GM12872 (cell line): Measurements from ENCODE around the gene PROCR.
A peak's percentile ranks its signal among the peaks of the same experiment; 100 is the strongest.

ENCODE experiments used
- CTCF ChIP-seq: IDR thresholded peaks from 3 replicates; pipeline ENCODE4 v1.5.1; 2011; ENCODE audit warnings: low read depth, mild to moderate bottlenecking, low read length, moderate library complexity; ENCODE audit not compliant: insufficient read depth

The PROCR gene

GRCh38 chr20:35134472-35134871 lies 37.4 kb upstream of the PROCR start:
- no peak for TF ChIP-seq CTCF

DNA sequence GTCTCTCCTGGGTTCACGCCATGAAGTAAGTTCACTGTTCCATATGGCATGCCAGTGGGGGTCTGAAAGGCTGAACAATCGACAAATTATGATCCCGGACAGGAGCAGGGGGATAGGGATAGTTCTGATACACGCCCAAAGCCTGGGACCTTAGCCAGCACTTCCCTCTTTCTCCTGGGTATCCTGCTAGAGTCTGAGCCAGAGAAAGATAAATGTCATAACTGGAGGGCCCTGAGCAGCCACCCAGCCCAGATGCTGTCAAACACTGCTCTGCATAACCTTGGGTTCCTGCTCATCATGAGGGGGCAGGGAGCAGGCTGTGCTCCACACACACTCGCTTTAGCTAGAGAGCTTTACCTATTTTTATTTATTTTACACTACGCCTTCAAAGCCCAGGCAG lies 37.0 kb upstream of the PROCR start:
- no peak for TF ChIP-seq CTCF

- TF ChIP-seq CTCF: no peak
Measured at GRCh38 chr20:35135867-35136586, 35.8 kb upstream of the PROCR start.

- no peak for TF ChIP-seq CTCF
Measured at GRCh38 chr20:35144694-35145093, 27.2 kb upstream of the PROCR start.

- TF ChIP-seq CTCF: peak; percentile 48; the same call in 2 of the 3 replicates
Measured at GRCh38 chr20:35145141-35145564, 26.7 kb upstream of the PROCR start.

- TF ChIP-seq CTCF: no peak
Measured at GRCh38 chr20:35146299-35146919, 25.5 kb upstream of the PROCR start.

- no peak for TF ChIP-seq CTCF
Measured at GRCh38 chr20:35146920-35147574, 24.8 kb upstream of the PROCR start, which contains the start of gene EDEM2. Gene EDEM2, minus strand, starts transcription at chr20:35147336. Its CDS starts 78 bp downstream, at chr20:35147258.
